Measurements from ENCODE around the gene SLC7A8.

DNA sequence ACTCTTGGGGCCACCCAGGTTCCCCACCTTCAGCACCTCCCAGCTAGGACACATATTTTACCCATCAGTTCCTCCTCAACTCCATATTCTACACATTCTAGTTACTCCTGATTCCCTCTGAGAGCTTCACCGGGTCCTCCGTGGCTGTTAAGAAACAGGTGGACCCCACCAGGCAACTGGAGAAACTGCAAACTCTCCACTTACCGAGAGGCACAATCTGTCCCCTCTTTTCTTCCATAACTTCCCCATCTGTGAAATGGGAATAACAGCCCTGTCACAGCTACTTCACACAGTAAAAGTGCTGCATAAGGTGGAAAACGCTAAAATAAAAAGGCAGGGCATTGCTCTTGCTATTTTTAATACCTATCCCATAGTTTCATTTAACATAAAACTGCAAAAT, 1.5 kb downstream of the SLC7A8 start:
- TF ChIP-seq, protein P1, sequence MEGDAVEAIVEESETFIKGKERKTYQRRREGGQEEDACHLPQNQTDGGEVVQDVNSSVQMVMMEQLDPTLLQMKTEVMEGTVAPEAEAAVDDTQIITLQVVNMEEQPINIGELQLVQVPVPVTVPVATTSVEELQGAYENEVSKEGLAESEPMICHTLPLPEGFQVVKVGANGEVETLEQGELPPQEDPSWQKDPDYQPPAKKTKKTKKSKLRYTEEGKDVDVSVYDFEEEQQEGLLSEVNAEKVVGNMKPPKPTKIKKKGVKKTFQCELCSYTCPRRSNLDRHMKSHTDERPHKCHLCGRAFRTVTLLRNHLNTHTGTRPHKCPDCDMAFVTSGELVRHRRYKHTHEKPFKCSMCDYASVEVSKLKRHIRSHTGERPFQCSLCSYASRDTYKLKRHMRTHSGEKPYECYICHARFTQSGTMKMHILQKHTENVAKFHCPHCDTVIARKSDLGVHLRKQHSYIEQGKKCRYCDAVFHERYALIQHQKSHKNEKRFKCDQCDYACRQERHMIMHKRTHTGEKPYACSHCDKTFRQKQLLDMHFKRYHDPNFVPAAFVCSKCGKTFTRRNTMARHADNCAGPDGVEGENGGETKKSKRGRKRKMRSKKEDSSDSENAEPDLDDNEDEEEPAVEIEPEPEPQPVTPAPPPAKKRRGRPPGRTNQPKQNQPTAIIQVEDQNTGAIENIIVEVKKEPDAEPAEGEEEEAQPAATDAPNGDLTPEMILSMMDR (IDR thresholded peaks at IDR 0.05) = no peak
- no peak for TF ChIP-seq POLR2A (IDR thresholded peaks at IDR 0.05)

Data from testis (tissue), 2 donors.